GM19468 (cell line): ENCODE data around the gene PI4K2B.
"Not testable (repeated sequence)": the region's sequence is repeated elsewhere in the genome, so short reads cannot be mapped to it uniquely, and the experiment has no call there.

Experiments
- ATAC-seq: cut with Tn5 transposase; IDR thresholded peaks from one replicate; pipeline ENCODE4 v1.9.1; 2021; ENCODE audit warnings: mild to moderate bottlenecking, moderate library complexity, moderate number of reproducible peaks; ENCODE audit not compliant: unreplicated experiment; ENCODE audit errors: extremely low read depth

The PI4K2B gene

GRCh38 chr4:25302626-25303025, 68.8 kb downstream of the PI4K2B start:
- no peak for ATAC-seq

GRCh38 chr4:25303578-25303977, 69.7 kb downstream of the PI4K2B start:
- no peak for ATAC-seq

- ATAC-seq = no peak
Measured at GRCh38 chr4:25306518-25307057, 72.8 kb downstream of the PI4K2B start.

- no peak for ATAC-seq
Measured at GRCh38 chr4:25307596-25307995, 73.8 kb downstream of the PI4K2B start.

GRCh38 chr4:25308306-25308705, 74.5 kb downstream of the PI4K2B start:
- ATAC-seq = no peak

- ATAC-seq = no peak
Measured at GRCh38 chr4:25308761-25309160, 74.9 kb downstream of the PI4K2B start.

GRCh38 chr4:25310066-25310802, 76.4 kb downstream of the PI4K2B start:
- no peak for ATAC-seq

GRCh38 chr4:25310803-25311166, 77.0 kb downstream of the PI4K2B start:
- no peak for ATAC-seq

- ATAC-seq = peak; percentile 68
Measured at GRCh38 chr4:25312496-25313200, 78.8 kb downstream of the PI4K2B start, which contains the start of gene ZCCHC4. ZCCHC4 (plus strand) TSS chr4:25312774; CDS start chr4:25312810, 36 bp downstream.

- ATAC-seq = no peak
Measured at GRCh38 chr4:25313201-25313895, 79.5 kb downstream of the PI4K2B start.

GRCh38 chr4:25320336-25320735, 86.5 kb downstream of the PI4K2B start:
- no peak for ATAC-seq

- no peak for ATAC-seq
Measured at GRCh38 chr4:25320773-25321172, 86.9 kb downstream of the PI4K2B start.

GRCh38 chr4:25321703-25322102, 87.9 kb downstream of the PI4K2B start:
- ATAC-seq = no peak

GRCh38 chr4:25328463-25328862, 94.6 kb downstream of the PI4K2B start:
- not testable (repeated sequence) for ATAC-seq
